CD1c-positive myeloid dendritic cell (primary cell): ENCODE results near the gene KRT12.
"Not testable (repeated sequence)": the region's sequence is repeated elsewhere in the genome, so short reads cannot be mapped to it uniquely, and the experiment has no call there.

Experiments used
- DNase-seq: peaks from one replicate; pipeline ENCODE4 v3.0.0-alpha.2; 2016; ENCODE audit errors: extremely low spot score

Gene KRT12

DNA sequence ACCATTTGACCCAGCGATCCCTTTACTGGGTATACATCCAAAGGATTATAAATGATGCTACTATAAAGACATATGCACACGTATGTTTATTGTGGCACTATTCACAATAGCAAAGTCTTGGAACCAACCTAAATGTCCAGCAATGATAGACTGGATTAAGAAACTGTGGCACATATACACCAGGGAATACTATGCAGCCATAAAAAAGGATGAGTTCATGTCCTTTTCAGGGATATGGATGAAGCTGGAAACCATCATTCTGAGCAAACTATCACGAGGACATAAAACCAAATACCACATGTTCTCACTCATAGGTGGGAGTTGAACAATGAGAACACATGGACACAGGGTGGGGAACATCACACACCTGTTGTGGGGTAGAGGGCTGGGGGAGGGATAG, 52.4 kb downstream of the KRT12 start:
- not testable (repeated sequence) for DNase-seq

DNA sequence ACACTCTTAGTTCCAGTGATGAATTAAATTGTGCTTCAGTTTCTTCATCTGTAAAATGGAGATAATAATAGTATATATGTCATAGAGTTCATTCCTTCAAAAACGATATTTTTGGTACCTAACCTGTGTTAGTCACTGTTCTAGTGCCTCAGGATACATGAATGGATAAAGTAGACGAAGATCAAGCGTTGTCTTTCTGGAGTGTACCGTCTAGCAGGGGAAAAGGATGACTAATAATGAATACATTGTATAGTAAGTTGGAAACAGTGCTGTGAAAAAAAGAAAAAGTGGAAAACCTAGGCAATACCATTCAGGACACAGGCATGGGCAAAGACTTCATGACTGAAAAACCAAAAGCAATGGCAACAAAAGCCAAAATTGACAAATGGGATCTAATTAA, 53.2 kb downstream of the KRT12 start:
- DNase-seq: no peak

DNA sequence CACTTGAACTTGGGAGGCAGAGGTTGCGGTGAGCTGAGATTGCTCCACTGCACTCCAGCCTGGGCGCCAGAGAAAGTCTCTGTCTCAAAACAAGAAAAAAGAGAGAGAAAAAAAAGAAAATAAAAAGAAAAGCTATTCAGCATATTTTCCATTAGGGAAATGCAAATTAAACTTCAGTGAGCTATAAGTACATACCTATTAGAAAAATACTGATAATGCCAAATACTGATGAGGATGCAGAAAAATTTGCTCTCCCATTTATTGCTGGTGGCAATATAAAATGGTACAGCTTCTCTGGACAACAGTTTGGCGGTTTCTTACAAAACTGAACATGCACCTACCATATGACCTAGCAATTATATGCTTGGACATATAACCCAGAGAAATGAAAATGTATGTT, 54.4 kb downstream of the KRT12 start:
- no peak for DNase-seq
